ENCODE measurements around the gene RAB3GAP2.
"Not testable (repeated sequence)": the region's sequence is repeated elsewhere in the genome, so short reads cannot be mapped to it uniquely, and the experiment has no call there.

Gene RAB3GAP2

GRCh38 chr1:220149742-220150141 lies 122.5 kb downstream of the RAB3GAP2 start:
- Mint-ChIP-seq H3K9me3 (no peaks in the 10 kb centered on the region), H3K27me3 (ENCODE audit: low read depth) (no peaks in the 10 kb centered on the region), H3K4me3 (no peak overlapping the region), H3K4me1 (ENCODE audit: low read depth) (peaks cover 1% of the 10 kb centered on the region), H3K27ac (no peak overlapping the region), H3K36me3 (ENCODE audit: low read depth) (peaks cover 31% of the 10 kb centered on the region)

- Mint-ChIP-seq H3K36me3 (ENCODE audit: low read depth) (peaks cover 42% of the 10 kb centered on the region), H3K4me1 (ENCODE audit: low read depth) (peaks cover 1% of the 10 kb centered on the region), H3K27ac (no peak overlapping the region), H3K9me3 (no peaks in the 10 kb centered on the region), H3K27me3 (ENCODE audit: low read depth) (no peaks in the 10 kb centered on the region), H3K4me3 (no peak overlapping the region)
Measured at GRCh38 chr1:220144051-220144450, 128.2 kb downstream of the RAB3GAP2 start.

- no peaks in the 10 kb centered on the region for H3K9me3 Mint-ChIP-seq
- H3K27ac Mint-ChIP-seq: no peak overlapping the region
- peaks cover 7% of the 10 kb centered on the region for H3K4me1 Mint-ChIP-seq (ENCODE audit: low read depth)
- no peak overlapping the region for H3K4me3 Mint-ChIP-seq
- H3K36me3 Mint-ChIP-seq (ENCODE audit: low read depth): peaks cover 39% of the 10 kb centered on the region
- H3K27me3 Mint-ChIP-seq (ENCODE audit: low read depth): no peaks in the 10 kb centered on the region
Measured at GRCh38 chr1:220139966-220140365, 132.3 kb downstream of the RAB3GAP2 start.

GRCh38 chr1:220137019-220137786 lies 135.1 kb downstream of the RAB3GAP2 start:
- Mint-ChIP-seq H3K27me3 (ENCODE audit: low read depth) (no peaks in the 10 kb centered on the region), H3K4me3 (no peak overlapping the region), H3K27ac (peak overlapping the region; percentile 71), H3K36me3 (ENCODE audit: low read depth) (peaks cover 43% of the 10 kb centered on the region), H3K4me1 (ENCODE audit: low read depth) (peaks cover 7% of the 10 kb centered on the region), H3K9me3 (no peaks in the 10 kb centered on the region)

GRCh38 chr1:220135755-220136154 lies 136.5 kb downstream of the RAB3GAP2 start:
- Mint-ChIP-seq H3K4me3 (no peak overlapping the region), H3K4me1 (ENCODE audit: low read depth) (peaks cover 7% of the 10 kb centered on the region), H3K27ac (no peak overlapping the region), H3K9me3 (no peaks in the 10 kb centered on the region), H3K27me3 (ENCODE audit: low read depth) (no peaks in the 10 kb centered on the region), H3K36me3 (ENCODE audit: low read depth) (peaks cover 37% of the 10 kb centered on the region)

- H3K4me3 Mint-ChIP-seq: no peak overlapping the region
- peaks cover 42% of the 10 kb centered on the region for H3K36me3 Mint-ChIP-seq (ENCODE audit: low read depth)
- H3K27ac Mint-ChIP-seq: no peak overlapping the region
- peaks cover 1% of the 10 kb centered on the region for H3K4me1 Mint-ChIP-seq (ENCODE audit: low read depth)
- H3K9me3 Mint-ChIP-seq: no peaks in the 10 kb centered on the region
- H3K27me3 Mint-ChIP-seq (ENCODE audit: low read depth): no peaks in the 10 kb centered on the region
Measured at GRCh38 chr1:220129479-220130210, 142.6 kb downstream of the RAB3GAP2 start.

GRCh38 chr1:220127076-220127475 lies 145.2 kb downstream of the RAB3GAP2 start:
- Mint-ChIP-seq H3K9me3 (no peaks in the 10 kb centered on the region), H3K36me3 (ENCODE audit: low read depth) (peaks cover 27% of the 10 kb centered on the region), H3K27ac (no peak overlapping the region), H3K4me1 (ENCODE audit: low read depth) (peaks cover 6% of the 10 kb centered on the region), H3K27me3 (ENCODE audit: low read depth) (no peaks in the 10 kb centered on the region), H3K4me3 (no peak overlapping the region)

GRCh38 chr1:220124542-220124941 lies 147.7 kb downstream of the RAB3GAP2 start:
- Mint-ChIP-seq H3K9me3 (no peaks in the 10 kb centered on the region), H3K27ac (no peak overlapping the region), H3K36me3 (ENCODE audit: low read depth) (peaks cover 16% of the 10 kb centered on the region), H3K4me1 (ENCODE audit: low read depth) (peaks cover 6% of the 10 kb centered on the region), H3K27me3 (ENCODE audit: low read depth) (no peaks in the 10 kb centered on the region), H3K4me3 (no peak overlapping the region)

- H3K36me3 Mint-ChIP-seq (ENCODE audit: low read depth): peaks cover 13% of the 10 kb centered on the region
- no peak overlapping the region for H3K27ac Mint-ChIP-seq
- no peaks in the 10 kb centered on the region for H3K27me3 Mint-ChIP-seq (ENCODE audit: low read depth)
Measured at GRCh38 chr1:220123889-220124288, 148.4 kb downstream of the RAB3GAP2 start.

GRCh38 chr1:220123066-220123465 lies 149.2 kb downstream of the RAB3GAP2 start:
- no peak overlapping the region for H3K27ac Mint-ChIP-seq
- peaks cover 10% of the 10 kb centered on the region for H3K36me3 Mint-ChIP-seq (ENCODE audit: low read depth)
- H3K4me1 Mint-ChIP-seq (ENCODE audit: low read depth): peaks cover 6% of the 10 kb centered on the region
- H3K9me3 Mint-ChIP-seq: no peaks in the 10 kb centered on the region
- no peak overlapping the region for H3K4me3 Mint-ChIP-seq
- H3K27me3 Mint-ChIP-seq (ENCODE audit: low read depth): no peaks in the 10 kb centered on the region

More at GRCh38 chr1:220123889-220124288, 148.4 kb downstream of the RAB3GAP2 start:
- H3K4me3 Mint-ChIP-seq: no peak overlapping the region
- H3K9me3 Mint-ChIP-seq: no peaks in the 10 kb centered on the region
- H3K4me1 Mint-ChIP-seq (ENCODE audit: low read depth): peaks cover 6% of the 10 kb centered on the region

- Mint-ChIP-seq H3K36me3 (ENCODE audit: low read depth) (peaks cover 8% of the 10 kb centered on the region), H3K4me3 (no peak overlapping the region), H3K27ac (no peak overlapping the region), H3K4me1 (ENCODE audit: low read depth) (peaks cover 6% of the 10 kb centered on the region), H3K27me3 (ENCODE audit: low read depth) (no peaks in the 10 kb centered on the region), H3K9me3 (no peaks in the 10 kb centered on the region)
Measured at GRCh38 chr1:220121791-220122530, 150.3 kb downstream of the RAB3GAP2 start.

GRCh38 chr1:220119043-220119512 lies 153.2 kb downstream of the RAB3GAP2 start:
- Mint-ChIP-seq H3K36me3 (ENCODE audit: low read depth) (peaks cover 12% of the 10 kb centered on the region), H3K9me3 (no peaks in the 10 kb centered on the region), H3K4me3 (no peak overlapping the region)

GRCh38 chr1:220113136-220113695 lies 159.0 kb downstream of the RAB3GAP2 start:
- Mint-ChIP-seq H3K9me3 (no peaks in the 10 kb centered on the region), H3K4me3 (peak overlapping the region; percentile 21), H3K4me1 (ENCODE audit: low read depth) (peaks cover 7% of the 10 kb centered on the region), H3K27me3 (ENCODE audit: low read depth) (no peaks in the 10 kb centered on the region), H3K36me3 (ENCODE audit: low read depth) (peaks cover 24% of the 10 kb centered on the region), H3K27ac (no peak overlapping the region)

More at GRCh38 chr1:220119043-220119512, 153.2 kb downstream of the RAB3GAP2 start:
- Mint-ChIP-seq H3K27ac (no peak overlapping the region), H3K27me3 (ENCODE audit: low read depth) (no peaks in the 10 kb centered on the region), H3K4me1 (ENCODE audit: low read depth) (peaks cover 1% of the 10 kb centered on the region)

GRCh38 chr1:220112600-220112999 lies 159.7 kb downstream of the RAB3GAP2 start:
- H3K4me1 Mint-ChIP-seq (ENCODE audit: low read depth); H3K27me3 Mint-ChIP-seq (ENCODE audit: low read depth); H3K9me3 Mint-ChIP-seq; H3K27ac Mint-ChIP-seq; H3K4me3 Mint-ChIP-seq: not testable (repeated sequence)
- H3K36me3 Mint-ChIP-seq (ENCODE audit: low read depth): peaks cover 26% of the 10 kb centered on the region
